Left cardiac atrium (tissue), 4 donors: ENCODE results near the gene CDRT15L2. TPM values are rescaled to one million over a fixed set of nuclear protein-coding genes. Genes with fewer than 3 reads are reported as not detected.
A peak's percentile ranks its signal among the peaks of the same experiment; 100 is the strongest.
"Not testable (repeated sequence)": the region's sequence is repeated elsewhere in the genome, so short reads cannot be mapped to it uniquely, and the experiment has no call there.

Experiments used
- ATAC-seq, 2 donors: fragments of 200-7000 bp; cut with Tn5 transposase; one replicate each; pipeline ENCODE4 v1.9.1; 2020; ENCODE audit warnings: mild to moderate bottlenecking in 2 of 2, moderate library complexity in 2 of 2
- DNase-seq: peaks from one replicate; pipeline ENCODE4 v3.0.0-alpha.2; 2020
- intact Hi-C, 2 donors: fragments of 100-400 bp; cut with DNase I; formaldehyde crosslinking; loops; one replicate each; pipeline versions ENCODE4 v1.14.1 to v1.15.1; 2022 to 2023
- long read RNA-seq: library from polyadenylated mRNA; unstranded; transcript quantifications from one replicate; pipeline ENCODE4 v2.0.0, GENCODE V29; 2021
- total RNA-seq, 2 donors: library from RNA; stranded (reverse); fragmentation: NEBNext Ultra II Directional; extraction: Animal tissue kit (Norgen Biotek cat#: 25700); gene quantifications; one replicate each; pipeline ENCODE4 v1.2.1, GENCODE V29; 2021
- donor health status: DM: no; HTN: yes; CAD: no.
- donor health status: DM: no; HTN: yes; CAD: no; lungs with severe emphysema.
- donor health status: DM: yes; HTN: yes; CAD: no.
- donor health status: Dilated cardiomyopathy.

Gene CDRT15L2
- not detected for total RNA-seq
- long read RNA-seq, result 0 reads

DNA sequence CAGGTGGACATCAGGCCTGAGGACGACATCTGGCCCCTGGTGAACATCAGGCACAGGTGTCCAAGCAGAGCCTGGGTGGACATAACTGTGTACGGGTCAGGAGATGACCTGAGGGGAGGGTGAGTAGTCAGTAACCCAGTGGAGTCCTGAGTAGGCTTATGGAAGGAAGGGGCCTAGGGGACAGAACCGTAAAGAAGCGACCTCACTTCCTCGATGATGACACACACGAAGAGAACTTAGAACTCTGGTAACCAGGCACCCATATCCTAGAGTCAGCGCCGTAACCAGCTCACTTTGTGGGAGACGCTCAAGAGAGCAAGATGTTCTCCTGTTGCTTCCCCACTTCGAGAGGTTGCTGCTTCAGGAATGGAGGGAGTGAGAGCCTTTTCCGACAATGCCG, at the start of gene CDRT15L2:
CDRT15L2 (plus strand) TSS at position 301 of the 400 bp plus-strand sequence; CDS start at position 321, 20 bp downstream.
- DNase-seq, ATAC-seq, intact Hi-C loops: not testable (repeated sequence)

GRCh38 chr17:20530104-20530503, 49.4 kb upstream of the CDRT15L2 start:
- DNase-seq, intact Hi-C loops, ATAC-seq: not testable (repeated sequence)

- peak; percentile 43 to 83 for ATAC-seq
- DNase-seq, intact Hi-C loops: not testable (repeated sequence)
Measured at GRCh38 chr17:20532544-20533090, 46.9 kb upstream of the CDRT15L2 start.

DNA sequence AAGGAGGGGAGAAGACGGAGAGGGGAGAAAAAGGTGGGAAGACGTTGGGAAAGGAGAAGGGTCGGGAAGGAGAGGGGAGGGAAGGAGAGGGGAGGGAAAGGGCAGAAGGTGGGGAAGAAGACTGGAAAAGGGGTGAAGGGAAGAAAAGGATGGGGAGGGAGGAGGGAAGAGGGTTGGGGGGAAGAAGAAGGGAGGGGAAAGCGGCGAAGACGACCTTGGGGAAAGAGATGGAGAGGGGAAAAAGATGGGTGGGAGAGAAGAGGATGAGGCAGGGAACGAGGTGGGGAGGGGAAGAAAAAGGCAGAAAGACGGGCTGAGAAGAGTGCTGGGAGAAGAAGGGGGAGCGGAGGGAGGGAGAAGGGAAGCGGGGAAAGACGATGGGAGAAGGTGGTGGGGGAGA, 46.3 kb upstream of the CDRT15L2 start:
- ATAC-seq, result peak in 1 of 2 donors; percentile 8
- DNase-seq, intact Hi-C loops: not testable (repeated sequence)

- DNase-seq, ATAC-seq, intact Hi-C loops: not testable (repeated sequence)
Measured at GRCh38 chr17:20534711-20535550, 44.6 kb upstream of the CDRT15L2 start.

DNA sequence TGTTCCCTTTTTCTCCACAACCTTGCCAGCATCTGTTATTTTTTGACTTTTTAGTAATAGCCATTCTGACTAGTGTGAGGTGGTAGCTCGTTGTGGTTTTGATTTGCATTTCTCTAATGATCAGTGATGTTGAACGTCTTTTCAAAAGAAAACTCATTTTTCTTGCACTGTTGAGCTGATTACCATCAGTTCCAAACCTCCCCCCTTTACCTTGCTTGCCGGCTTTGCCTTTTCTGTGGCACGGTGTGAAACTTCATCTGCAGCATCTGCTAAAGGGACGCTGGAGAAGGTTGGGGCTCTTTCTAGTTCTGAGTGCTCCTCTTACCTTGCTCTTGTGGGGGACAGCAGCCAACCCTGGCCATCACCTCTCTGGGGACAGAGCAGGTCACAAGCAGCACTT, 39.1 kb upstream of the CDRT15L2 start:
- ATAC-seq, intact Hi-C loops, DNase-seq: not testable (repeated sequence)

DNA sequence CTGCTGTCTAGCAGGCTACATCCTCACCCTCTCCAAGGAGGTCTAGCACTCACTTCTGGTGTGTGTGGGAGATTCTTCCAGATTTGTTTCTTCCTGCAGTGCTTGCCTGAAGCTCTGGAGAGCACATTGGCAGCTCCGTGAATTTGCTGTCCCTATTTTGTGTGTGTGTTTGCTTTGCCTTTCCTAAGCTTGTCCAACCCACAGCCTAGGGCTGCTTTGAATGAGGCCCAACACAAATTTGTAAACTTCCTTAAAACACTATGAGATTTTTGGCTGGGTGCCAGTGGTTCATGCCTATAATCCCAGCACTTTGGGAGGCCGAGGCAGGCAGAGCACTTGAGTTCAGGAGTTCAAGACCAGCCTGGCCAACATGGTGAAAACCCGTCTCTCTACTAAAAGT, 38.7 kb upstream of the CDRT15L2 start:
- intact Hi-C loops, ATAC-seq, DNase-seq: not testable (repeated sequence)

DNA sequence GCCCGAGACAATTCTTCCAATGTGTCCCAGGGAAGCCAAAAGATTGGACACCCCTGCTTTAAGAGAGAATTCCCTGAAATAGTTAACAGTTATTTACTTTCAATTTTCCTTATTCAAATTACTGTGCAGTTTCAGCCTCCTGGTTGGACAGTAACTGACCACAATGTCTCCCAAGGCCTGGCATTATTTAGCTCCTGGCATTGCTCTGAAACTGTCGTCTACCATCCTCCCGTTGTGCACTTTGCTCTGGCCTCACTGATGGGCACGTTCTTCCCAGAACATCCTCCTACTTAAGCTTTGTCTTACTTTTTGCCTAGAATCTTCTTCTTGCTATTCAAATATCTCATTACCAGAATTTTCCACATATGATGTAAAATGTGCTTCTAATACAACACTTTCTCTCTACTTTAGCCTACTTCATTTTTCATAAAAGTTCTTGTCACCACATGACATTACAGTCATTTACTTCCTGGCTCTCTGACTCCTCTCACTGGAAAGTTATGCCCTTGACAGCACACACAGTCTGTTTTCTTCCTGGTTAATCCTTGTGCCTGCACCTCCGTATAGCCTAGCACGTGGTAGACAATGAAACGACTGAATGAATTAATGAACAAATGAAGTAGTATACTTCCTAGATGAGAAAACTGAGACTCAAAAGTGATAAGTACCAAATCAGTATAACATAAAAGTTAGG, 37.5 kb upstream of the CDRT15L2 start:
- DNase-seq, intact Hi-C loops, ATAC-seq: not testable (repeated sequence)

DNA sequence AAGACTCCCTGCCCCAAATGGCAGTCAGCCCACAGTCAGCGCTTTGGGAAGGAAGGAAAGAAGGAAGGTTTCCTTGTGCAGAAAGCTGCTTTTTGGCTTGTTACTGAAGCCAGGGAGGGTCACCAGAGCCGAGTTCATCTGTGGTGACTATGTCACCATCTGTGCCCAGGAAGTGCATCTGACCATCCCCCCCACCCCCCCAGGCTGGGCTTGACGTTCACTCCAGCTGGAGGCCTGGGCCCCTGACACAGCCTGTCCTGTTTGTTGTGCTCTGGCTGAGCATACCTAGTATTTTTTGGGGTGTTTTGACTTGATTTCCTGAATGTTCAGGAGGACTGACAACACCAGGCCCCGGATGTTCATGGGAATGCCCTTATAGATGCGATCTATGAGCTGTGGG, 31.6 kb upstream of the CDRT15L2 start:
- ATAC-seq, result not testable (repeated sequence)

DNA sequence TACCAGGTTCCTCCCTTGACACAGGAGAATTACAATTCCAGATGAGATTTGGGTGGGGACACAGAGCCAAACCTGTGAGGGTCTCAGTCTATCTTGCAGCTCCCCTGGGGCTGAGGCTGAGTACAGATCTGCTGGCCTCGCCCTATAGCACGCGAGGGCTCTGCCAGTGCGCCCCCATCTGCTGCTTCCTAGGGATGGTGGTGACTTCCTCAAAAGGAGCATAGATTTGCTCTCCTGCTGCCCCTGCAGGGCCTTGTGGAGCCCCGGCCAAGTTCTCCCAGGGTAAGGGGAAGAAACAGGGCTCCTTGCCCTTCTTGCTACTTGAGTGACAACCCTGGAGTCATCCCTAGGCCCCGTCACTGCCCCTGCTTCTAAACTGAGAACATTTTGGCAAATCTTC, 26.6 kb upstream of the CDRT15L2 start:
- intact Hi-C loops, result not testable (repeated sequence)

More for the DNA sequence above, 31.6 kb upstream of the CDRT15L2 start:
- intact Hi-C loops, DNase-seq: not testable (repeated sequence)

DNA sequence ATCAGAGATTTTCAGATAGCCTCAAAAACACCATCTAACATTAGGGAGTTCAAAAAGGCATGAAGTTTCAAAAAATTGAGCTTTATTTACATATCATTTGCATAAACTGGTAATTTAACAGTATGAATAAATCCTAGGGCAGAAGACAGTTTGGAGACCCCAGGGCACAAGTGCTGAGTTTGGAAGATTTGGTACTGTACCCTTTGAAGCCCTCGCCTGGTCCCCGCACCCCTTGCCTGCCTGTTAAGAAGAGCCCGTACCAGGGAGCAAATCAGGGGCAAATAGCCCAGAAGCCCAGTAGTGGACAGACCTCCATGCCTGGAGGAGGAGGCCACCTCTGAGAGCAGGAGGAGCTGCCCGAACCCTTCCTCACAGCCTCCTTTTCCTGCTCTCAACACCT, 24.8 kb upstream of the CDRT15L2 start:
- intact Hi-C loops, DNase-seq, ATAC-seq: not testable (repeated sequence)

More for the DNA sequence above, 26.6 kb upstream of the CDRT15L2 start:
- ATAC-seq, DNase-seq: not testable (repeated sequence)

- ATAC-seq, result peak in 1 of 2 donors; percentile 49
- intact Hi-C loops, DNase-seq: not testable (repeated sequence)
Measured at GRCh38 chr17:20555135-20556010, 24.2 kb upstream of the CDRT15L2 start.

- intact Hi-C loops, DNase-seq, ATAC-seq: not testable (repeated sequence)
Measured at GRCh38 chr17:20558096-20558495, 21.4 kb upstream of the CDRT15L2 start.

DNA sequence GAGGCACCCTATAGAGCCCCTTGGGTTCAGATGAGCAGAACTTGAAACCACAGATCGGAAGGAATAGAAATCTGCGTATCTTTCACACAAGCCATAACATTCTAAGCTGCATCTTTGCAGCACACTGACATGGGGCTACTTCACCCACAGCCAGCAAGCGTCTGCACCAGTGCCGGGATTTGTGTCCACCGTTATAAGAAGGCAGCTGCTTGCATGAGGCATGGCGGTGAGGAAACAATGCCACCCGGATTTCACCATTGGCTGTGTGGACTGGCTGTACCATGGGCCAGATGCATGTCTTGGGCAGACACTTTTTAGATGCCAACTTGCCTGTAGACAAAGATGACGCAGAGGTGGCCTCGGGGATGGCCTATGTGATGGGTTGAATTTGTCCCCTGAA, 20.5 kb upstream of the CDRT15L2 start:
- ATAC-seq, DNase-seq, intact Hi-C loops: not testable (repeated sequence)

DNA sequence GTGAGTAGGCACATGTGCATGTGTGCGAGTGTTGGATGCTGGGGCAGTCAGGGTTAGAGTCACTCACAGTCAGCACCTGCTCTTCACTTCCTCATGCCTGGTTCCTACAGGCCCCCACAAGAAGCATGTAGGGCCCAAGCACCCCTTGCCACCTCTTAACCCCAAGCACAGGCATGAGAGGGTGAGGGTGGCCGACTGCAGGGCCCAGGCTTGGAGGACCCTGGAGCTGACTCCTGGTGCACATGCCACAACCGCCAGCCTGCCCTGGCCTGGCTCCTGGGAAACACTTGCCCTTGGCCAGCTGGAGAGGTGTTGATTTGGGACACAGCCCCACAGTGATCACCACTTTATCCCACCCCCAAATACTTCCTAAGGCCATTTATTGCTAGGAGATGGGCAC, 16.9 kb upstream of the CDRT15L2 start:
- intact Hi-C loops, result no loop called here

DNA sequence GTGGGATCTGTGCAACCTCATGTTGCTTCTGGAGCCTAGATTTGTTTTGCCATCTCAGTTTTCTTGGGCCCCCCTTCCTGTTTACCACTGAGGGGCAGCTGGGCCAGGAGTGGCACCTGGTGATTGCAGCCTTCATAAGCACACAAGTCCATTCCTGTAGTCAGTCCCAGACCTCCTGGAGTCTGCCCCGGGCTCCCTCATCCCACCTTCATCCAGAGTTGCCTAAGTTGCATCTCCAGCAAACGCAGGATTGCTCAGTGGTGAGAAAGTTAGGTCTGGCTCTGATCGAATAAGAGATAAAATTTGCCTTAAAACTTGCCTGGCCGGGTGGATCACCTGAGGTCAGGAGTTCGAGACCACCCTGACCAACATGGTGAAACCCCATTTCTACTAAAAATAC, 14.3 kb upstream of the CDRT15L2 start:
- ATAC-seq, DNase-seq, intact Hi-C loops: not testable (repeated sequence)

More for the DNA sequence above, 16.9 kb upstream of the CDRT15L2 start:
- DNase-seq (no peak), ATAC-seq (no peak)

DNA sequence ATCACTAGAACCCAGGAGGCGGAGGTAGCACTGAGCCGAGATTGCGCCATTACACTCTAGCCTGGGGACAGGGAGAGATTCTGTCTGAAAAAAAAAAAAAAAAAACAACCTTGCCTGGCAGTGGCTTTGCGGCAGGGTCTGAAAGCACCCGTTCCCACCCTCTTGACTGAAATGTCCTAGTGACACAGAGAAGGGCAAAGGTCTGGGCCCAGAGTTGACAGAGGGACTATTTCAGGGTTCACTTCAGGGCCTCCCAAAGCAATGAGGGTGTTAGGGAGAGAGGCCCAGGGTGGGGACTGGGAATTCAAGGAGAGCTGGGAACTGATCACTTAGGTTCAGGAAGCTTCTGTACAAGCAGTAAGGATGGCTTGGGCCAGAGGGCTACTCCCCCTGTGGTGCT, 13.8 kb upstream of the CDRT15L2 start:
- no peak for ATAC-seq
- no peak for DNase-seq
- intact Hi-C loops, result no loop called here

GRCh38 chr17:20566736-20567135, 12.8 kb upstream of the CDRT15L2 start:
- intact Hi-C loops, DNase-seq, ATAC-seq: not testable (repeated sequence)
